ENCODE measurements around the gene POLR1F.
"Not testable (repeated sequence)": the region's sequence is repeated elsewhere in the genome, so short reads cannot be mapped to it uniquely, and the experiment has no call there.

Gene POLR1F, protein sequence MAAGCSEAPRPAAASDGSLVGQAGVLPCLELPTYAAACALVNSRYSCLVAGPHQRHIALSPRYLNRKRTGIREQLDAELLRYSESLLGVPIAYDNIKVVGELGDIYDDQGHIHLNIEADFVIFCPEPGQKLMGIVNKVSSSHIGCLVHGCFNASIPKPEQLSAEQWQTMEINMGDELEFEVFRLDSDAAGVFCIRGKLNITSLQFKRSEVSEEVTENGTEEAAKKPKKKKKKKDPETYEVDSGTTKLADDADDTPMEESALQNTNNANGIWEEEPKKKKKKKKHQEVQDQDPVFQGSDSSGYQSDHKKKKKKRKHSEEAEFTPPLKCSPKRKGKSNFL

DNA sequence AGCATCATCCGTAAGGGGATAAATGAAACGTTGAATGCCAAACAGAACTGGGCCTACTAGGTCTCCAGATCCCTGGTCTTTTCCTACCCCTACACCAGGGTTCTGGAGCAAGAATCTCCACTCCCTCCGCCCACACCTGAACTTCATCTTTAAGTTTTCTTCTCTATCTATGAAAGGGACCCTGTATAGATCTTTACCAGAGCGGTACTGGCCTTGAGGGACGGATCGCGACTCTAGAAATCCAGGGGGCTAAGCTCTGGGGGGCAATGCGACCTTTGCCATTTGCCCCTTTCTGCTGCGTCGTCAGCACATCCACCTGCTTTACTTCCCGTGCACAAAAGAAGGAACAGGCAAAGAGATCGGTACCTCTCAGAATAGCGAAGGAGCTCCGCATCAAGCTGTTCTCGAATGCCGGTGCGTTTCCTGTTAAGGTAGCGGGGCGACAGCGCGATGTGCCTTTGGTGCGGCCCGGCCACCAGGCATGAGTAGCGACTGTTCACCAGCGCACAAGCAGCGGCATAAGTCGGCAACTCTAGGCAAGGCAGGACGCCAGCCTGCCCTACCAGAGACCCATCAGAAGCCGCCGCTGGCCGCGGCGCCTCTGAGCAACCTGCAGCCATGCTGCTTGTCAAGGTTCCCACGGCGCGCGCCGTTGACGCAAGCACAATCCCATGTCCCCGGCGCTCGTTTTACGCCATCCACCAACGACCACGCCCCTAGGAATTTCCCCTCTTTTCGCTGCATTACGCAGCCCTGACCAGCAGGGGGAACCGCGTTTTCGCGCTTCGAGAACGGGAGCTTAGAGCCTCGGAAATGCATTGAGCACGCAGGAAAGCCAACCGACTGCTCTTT lies at the start of gene POLR1F:
Gene POLR1F, minus strand, starts transcription at position 641 of the 852 bp plus-strand sequence. Its CDS starts 21 bp downstream, at position 620.
- peak; percentile 86 to 88 for DNase-seq (ENCODE audit: low read depth in 2 of 2)

DNA sequence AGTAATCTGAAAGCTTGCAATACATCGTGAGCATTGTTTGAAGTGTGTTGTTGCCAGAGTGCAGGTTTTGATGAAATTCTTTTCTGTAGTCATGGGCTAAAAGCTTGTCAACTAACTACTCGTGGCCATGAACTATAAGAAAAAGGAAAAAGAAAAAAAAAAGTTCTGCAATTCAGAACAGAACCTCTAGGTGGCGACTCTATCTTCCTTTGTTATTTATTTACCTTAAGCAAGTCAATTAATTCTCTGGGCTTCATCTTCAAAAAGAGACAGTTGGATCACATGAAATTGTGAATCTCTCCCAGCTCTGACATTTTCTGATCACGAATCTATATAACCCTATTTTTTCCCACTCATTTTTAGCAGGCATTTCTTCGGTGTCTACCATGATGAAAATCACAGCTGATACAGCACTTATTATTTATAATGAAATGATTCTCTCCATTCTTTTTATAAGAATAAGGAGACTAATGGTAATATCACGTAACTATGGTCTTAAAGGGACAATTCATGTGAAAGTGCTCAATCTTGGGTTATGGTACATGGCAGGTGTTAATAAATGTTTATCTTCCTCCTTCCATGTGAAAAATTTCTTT lies 45.8 kb upstream of the POLR1F start:
- no peak for DNase-seq (ENCODE audit: low read depth in 2 of 2)

DNA sequence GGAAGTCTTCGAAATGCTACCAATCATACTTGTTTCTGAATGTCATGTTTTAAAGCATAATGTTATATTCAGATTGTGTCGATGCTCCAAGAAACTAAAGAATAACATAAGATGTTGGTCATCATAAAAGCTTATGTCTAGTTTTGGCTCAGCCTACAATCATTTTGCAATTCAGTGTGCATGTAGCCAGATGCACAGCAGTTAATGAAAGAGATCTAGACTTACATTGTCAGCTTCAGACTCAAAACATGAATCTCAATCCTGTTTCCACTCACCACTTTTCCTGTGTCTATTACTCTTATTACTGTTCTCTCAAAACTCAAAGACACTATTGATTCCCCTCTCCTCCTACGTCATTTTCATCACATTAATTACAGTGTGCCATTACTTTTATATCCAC lies 43.2 kb upstream of the POLR1F start:
- no peak for DNase-seq (ENCODE audit: low read depth in 2 of 2)

DNA sequence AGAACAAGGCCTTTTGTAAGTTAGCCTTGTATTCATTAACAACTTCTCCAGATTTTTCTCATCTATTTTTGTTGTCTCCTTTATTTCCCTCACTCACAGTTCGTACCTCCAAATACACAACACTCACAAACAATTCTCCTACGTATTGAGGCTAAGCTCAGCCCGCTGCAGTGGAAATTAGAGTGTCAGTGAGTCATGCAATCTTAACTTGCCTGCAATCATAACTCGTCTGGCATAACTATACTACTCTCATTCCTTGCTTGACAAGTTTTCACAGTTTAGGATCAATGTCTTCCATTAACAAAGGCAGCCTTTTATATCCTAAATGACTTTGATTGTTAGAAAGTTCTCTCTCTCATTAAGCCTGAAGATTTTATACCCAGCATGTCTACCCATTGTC lies 40.8 kb upstream of the POLR1F start:
- DNase-seq (ENCODE audit: low read depth in 2 of 2) = no peak

DNA sequence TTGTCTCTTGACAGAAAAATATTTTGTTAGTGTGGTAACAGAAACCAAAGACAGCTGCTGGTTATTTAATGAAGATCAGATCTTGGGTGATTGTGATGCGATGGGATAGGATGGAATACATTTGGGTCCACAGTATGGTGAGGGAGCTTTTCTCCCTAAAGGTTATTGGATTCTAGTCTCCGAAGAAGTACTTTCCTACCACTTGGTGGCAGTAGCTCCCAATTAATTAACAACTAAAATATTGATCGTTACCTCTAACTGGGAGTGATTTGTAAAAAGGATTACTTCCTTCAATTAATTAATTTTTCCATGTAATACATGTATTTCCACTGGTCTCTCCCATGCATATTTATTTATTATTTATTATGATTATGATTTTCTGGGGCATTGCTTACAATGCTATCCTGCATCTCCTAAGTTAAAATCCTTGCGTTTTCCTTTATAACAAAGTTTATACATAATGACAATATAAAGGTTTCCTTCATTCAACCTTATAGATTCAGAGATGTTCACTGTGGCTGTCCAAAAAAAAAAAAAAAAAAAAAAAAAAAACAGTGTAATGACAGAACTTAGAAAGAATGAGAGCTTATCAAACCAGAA lies 39.0 kb upstream of the POLR1F start:
- no peak for DNase-seq (ENCODE audit: low read depth in 2 of 2)

DNA sequence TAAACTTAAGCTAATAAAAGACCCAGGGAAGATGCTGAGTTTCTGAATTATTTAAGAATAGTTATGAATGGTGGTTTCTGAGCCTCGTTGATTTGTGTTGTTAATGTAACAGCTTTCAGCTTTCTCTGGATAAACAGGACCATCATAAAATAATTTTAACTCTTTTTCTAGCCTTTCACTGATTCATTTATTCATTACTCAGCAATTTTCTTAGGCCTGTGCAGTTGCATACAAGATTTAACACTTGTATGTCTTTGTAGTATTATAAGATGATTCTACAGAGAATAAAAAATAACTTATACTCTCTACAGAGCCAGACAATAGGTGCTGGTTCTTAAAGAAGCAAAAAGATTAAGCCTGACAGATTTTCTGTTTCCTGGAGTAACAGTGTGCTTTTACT lies 35.2 kb upstream of the POLR1F start:
- DNase-seq (ENCODE audit: low read depth in 2 of 2) = no peak

DNA sequence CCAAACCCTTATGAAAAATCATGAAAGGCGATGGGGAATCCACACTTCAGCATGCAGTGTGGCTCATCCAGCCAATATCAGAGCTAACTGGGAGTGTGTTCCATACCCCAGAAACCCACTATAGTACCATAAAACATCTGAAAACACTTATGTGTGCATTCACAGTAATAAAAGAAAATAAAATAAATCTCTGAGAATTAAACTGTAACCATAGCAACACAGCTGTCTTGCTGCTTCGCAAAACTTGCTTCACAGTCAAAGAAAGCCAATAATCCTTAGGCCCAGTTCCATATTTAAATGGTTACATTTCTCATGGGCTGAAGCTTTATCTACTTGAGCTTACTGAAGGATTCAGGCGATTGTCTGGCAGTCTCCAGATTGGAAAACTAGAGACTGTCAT lies 19.9 kb upstream of the POLR1F start:
- DNase-seq (ENCODE audit: low read depth in 2 of 2) = no peak

DNA sequence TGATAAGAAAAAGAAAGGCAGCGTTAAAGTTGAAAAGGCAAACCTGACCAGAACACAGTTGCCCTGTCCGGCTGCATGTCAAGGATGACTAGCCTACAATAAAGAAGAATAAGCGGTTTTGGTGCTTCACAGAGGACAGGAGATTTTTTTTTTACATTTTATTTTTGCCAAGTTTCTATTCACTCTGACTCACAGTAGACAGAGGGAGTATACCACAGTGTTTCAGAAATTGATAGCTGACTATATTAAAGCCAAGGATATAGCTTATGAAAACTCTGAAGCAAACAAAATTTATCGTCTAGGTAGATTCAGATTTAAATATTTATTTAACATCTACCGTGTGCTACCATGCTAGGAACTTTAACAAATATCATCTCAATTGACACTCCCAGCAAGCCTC lies 16.9 kb upstream of the POLR1F start:
- no peak for DNase-seq (ENCODE audit: low read depth in 2 of 2)

DNA sequence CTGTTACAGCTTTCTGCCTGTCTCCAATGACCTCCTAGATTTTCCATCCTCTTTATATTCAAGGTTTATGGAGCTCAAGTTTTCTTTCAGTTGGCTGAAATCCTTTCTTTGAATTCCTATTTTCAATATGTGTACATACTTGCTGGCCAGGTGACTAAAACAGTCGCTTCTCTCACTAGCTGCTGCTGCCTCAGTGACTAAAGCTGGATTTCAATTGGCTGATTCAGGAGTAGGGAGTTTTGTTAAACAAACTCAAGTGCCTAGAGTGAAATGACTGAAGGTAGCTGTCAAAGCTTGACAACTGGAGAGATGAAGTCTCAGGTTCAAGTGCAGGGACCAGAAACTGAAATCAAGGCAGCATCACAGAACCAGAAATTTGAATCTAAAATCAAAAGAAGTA lies 6.7 kb upstream of the POLR1F start:
- DNase-seq (ENCODE audit: low read depth in 2 of 2) = no peak

DNA sequence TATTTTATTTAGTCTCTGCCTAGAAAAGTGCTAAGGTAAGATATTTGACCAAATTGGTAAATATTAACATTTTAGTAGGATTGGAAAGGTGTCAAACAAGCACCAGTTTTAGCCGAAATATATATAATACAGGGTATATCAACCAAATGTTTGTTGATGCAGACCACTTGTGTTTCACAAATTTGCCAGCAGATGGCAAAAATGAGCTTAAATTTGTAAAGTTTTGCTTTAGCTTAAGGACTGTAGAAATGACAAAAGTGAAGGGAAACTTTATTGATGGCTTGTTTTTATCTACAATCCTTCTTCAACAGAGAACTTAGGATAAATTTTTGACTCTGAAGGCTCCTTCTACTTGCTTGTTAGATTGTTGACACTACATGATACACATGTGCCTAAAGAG lies 4.8 kb upstream of the POLR1F start:
- no peak for DNase-seq (ENCODE audit: low read depth in 2 of 2)

DNA sequence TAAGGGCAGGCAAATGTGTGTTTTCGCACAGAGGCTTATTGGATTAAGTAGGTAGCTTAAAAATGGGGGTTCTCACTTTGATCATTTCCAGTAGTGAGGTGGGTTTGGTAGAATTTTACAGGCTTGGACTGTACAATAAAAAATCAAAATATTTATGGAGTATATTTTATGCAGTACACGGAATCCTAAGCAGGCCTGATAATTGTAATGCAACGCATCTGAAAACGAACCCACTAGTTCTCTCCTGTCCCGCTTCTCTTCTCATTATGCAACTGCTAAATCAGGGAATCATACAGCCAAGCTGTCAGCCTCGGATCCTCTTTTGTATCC lies 377 bp upstream of the POLR1F start:
- no peak for DNase-seq (ENCODE audit: low read depth in 2 of 2)

DNA sequence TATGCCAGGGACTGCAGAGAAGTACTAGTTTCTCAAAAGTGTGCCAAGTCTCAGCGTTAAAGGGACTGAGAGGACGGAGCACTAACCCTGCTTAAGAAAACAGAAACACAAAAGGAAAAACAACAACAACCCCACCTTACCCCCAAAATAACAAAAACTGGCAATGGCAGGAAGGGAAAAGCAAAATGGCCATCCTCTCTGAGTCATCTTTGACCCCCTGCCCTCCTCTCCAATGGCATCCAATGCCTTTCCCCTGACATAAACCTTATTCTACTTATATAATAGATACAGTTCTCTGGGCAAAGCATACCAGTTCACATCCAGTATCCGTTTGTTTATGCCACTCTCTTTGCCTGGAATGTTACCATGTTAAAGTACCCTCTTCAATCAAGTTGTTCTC lies 1.6 kb downstream of the POLR1F start:
- no peak for DNase-seq (ENCODE audit: low read depth in 2 of 2)

DNA sequence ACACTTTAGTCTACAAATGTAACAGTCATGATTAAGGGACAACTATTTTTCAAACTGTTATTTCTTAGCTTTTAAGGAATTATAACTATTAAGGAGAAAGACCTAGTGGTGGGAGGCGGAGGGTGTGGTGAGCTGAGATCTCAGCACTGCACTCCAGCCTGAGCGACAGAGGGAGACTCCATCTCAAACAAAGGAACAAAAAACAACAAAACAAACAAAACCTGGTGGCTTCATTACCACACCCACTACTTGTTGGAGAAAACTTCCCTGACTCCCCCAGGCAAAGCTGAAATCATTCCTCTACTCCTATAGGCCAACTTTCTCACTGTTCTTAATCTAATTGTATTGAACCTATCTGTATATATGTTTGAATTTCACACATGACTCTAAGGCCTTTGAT lies 3.2 kb downstream of the POLR1F start:
- DNase-seq (ENCODE audit: low read depth in 2 of 2) = no peak

DNA sequence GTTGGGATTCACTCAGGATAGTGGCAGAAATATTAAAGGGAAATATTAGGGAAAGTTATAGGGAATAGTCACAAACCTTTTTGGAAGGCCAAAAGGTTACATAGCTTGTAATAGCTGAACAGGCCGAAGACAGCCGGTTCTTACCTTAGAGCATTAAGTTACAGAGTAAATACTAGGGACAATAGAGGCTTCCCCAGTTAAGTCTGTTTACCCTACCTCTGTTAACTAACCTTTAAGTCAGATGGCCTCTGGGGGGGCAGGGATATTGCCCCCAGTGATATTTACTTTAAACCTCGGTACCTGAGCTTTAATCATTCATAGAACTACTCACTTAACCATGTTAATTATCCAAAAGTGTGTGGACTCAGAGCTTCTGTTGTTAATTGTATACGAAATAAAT lies 7.4 kb downstream of the POLR1F start:
- DNase-seq (ENCODE audit: low read depth in 2 of 2) = no peak

DNA sequence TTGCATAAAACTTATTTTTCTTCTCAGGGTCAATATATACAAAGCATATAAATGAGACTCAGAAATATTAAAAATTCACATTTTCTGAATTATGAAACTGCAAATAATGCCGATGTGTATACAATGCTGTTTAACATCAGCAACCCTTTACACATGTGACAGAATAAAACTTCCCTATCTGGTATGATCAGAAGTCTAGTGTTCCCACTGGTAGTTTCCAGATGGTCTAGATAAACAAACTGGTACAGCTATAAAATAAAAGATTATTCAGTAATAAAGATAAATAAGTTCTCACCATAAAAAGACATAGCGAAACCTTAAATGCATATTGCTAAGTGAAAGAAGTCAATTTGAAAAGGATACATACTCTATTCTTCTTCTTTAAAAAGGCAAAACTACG lies 7.9 kb downstream of the POLR1F start:
- no peak for DNase-seq (ENCODE audit: low read depth in 2 of 2)

DNA sequence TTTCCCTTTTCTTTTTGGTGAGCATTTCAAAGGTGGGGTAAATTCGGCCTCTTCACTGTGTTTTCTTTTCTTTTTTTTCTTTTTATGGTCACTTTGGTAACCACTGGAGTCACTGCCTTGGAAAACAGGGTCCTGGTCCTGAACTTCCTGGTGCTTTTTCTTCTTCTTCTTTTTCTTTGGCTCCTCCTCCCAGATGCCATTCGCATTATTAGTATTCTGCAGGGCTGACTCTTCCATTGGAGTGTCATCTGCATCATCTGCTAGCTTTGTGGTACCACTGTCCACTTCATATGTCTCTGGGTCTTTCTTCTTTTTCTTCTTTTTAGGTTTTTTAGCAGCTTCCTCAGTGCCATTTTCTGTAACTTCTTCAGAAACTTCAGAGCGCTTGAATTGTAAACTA lies 10.5 kb downstream of the POLR1F start:
- no peak for DNase-seq (ENCODE audit: low read depth in 2 of 2)

DNA sequence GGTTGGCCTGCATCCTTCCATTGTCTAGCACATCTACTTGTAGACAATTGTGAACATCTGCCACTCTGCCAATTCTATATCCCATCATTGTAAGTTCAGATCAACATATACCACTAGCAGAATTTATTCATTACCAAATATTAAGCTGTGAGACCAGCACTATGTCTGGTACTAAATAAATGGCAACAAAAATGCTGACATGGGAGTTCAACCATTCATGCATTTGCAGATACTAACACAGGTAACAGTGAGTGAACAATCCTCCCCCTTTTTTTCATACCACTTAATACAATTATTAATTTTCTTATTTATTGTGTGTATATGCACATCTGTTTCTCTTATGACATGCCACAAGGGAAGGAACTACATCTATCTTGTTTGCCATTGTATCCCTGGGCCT lies 11.9 kb downstream of the POLR1F start:
- no peak for DNase-seq (ENCODE audit: low read depth in 2 of 2)

DNA sequence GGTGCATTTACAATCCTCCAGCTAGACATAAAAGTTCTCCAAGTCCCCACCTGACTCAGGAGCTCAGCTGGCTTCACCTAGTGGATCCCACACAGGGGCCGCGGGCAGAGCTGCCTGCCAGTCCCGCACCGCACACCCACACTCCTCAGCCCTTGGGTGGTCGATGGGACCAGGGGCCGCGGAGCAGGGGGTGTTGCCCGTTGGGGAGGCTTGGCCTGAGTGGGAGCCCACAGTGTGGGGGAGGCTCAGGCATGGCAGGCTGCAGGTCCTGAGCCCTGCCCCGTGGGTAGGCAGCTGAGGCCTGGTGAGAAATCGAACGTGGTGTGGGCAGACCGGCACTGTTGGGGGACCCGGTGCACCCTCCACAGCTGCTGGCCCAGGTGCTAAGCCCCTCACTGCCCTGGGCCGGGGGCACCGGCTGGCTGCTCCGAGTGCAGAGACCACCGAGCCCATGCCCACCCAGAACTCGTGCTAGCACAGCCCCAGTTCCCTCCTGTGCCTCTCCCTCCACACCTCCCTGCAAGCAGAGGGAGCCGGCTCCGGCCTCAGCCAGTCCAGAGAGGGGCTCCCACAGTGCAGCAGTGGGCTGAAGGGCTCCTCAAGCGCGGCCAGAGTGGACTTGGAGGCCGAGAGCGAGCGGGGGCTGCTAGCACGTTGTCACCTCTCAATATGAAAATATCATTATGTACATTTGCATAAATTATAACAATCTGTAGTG lies 16.6 kb downstream of the POLR1F start:
- DNase-seq (ENCODE audit: low read depth in 2 of 2) = no peak

DNA sequence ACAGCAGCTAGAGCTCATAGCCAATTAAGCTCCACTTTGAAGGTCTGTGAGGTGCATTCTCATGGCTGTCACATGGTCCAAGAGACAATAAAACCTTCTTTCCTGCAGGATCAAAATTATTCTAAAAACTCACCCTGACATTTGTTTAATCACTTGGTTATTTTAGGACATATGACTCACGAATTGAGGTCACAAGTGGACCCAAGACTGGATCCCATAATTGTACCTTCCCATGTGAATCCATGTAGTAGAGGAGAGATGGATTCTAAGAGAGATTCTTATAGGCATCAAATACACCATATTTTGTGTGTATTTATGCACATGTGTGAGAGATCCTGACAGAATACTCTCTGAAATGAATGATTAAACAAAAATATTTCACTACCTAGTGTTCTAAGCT lies 18.1 kb downstream of the POLR1F start:
- DNase-seq (ENCODE audit: low read depth in 2 of 2) = no peak

DNA sequence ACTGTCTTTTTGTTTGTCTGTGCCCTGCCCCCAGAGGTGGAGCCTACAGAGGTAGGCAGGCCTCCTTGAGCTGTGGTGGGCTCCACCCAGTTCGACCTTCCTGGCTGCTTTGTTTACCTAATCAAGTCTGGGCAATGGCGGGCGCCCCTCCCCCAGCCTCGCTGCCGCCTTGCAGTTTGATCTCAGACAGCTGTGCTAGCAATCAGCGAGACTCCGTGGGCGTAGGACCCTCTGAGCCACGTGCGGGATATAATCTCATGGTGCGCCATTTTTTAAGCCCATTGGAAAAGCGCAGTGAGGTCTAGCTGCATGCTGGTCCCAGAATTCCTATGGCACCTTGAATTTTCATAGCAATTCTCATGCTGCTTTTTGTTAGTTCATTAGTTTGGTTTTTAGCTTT lies 19.7 kb downstream of the POLR1F start:
- DNase-seq (ENCODE audit: low read depth in 2 of 2) = not testable (repeated sequence)

DNA sequence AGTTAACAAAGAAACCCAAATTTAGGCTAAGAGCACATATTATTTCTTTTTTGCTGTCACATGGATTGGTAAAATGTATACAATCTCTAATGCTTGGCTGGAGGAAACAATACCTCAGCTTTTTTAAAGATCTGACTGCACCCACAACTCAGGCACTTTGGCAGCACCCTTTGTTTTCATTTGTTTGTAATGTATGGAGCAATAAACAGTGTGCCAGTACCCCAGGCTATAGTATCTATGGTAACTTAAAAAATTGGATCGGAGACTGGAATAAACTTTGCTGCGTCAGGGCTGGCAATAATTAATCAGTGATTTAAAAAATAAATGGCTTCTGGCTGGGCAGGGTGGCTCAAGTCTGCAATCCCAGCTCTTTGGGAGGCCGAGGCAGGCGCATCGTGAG lies 27.2 kb downstream of the POLR1F start:
- no peak for DNase-seq (ENCODE audit: low read depth in 2 of 2)

DNA sequence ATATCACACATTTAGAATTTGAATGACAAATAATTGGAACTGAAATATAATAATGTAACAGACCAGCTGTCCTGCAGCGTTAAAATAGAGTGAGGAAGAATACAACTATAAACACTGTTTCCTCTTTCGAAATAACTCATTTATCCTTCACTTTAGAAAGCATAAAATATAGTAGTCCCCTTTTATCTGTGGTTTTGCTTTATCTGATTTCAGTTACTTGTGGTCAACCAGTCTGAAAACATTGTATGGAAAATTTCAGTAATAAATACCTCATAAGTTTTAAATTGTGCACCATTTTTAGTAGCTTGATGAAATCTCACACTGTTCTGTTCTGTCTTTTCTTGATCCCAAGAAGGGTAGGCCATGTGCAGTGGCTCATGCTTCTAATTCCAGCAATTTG lies 31.7 kb downstream of the POLR1F start:
- DNase-seq (ENCODE audit: low read depth in 2 of 2) = no peak
